ENCODE measurements around the gene BAIAP2.

DNA sequence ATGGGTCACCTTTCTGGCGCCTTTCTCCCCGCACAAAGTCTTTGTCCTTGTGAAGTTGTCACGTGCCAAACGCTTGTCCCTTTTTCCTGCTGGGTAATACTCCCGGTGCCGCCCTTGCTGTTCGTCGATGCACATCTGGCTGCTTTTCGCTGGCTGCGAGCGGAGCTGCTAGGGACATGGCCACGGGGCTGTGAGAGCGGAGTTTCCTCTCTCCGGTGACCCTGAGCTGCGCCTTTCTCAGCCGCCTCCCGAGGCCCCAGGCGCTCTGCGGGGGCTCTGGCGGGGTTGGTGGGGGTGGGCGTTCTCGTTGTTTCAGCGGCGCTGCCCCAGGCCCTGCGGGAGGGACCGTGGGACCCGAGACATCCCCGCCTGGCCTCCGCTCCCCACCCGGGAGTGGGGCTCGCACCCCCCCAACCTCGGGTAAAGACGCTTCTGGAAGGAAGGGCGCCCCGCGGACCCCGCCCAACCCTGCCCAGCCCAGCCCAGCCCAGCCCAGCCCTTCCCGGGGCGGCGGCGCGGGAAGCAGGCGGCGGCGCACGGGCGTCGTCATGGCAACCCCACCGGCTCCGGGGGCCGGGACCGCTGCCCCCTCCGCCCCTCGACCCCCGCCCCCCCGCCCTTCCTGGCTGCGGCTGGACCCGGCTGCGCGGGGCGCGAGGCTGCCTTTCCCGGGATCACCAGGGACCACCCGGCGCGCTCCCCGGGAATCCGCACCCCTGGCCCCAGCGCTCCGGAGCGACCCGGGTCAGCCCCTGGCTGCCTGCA lies 31.1 kb upstream of the BAIAP2 start:
- TF ChIP-seq POLR2A (IDR thresholded peaks at IDR 0.05), result no peak
- TF ChIP-seq, protein P1, sequence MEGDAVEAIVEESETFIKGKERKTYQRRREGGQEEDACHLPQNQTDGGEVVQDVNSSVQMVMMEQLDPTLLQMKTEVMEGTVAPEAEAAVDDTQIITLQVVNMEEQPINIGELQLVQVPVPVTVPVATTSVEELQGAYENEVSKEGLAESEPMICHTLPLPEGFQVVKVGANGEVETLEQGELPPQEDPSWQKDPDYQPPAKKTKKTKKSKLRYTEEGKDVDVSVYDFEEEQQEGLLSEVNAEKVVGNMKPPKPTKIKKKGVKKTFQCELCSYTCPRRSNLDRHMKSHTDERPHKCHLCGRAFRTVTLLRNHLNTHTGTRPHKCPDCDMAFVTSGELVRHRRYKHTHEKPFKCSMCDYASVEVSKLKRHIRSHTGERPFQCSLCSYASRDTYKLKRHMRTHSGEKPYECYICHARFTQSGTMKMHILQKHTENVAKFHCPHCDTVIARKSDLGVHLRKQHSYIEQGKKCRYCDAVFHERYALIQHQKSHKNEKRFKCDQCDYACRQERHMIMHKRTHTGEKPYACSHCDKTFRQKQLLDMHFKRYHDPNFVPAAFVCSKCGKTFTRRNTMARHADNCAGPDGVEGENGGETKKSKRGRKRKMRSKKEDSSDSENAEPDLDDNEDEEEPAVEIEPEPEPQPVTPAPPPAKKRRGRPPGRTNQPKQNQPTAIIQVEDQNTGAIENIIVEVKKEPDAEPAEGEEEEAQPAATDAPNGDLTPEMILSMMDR (IDR thresholded peaks at IDR 0.05), result no peak
